B cell (primary cell): ENCODE results near the gene CASK. TPM values are rescaled to one million over a fixed set of nuclear protein-coding genes. Genes with fewer than 3 reads are reported as not detected.

Experiments used
- ATAC-seq: fragments of 200-7000 bp; cut with Tn5 transposase; one replicate; pipeline ENCODE4 v1.10.0; 2021; ENCODE audit warnings: low read depth, mild to moderate bottlenecking, moderate number of reproducible peaks, moderate library complexity
- CTCF ChIA-PET: fragments of 350-600 bp; sonication (Branson Sonifier 250); formaldehyde crosslinking; loops from one replicate; lab custom pipeline; 2021; ENCODE audit warnings: antibody characterized with exemption, inconsistent platforms; lab: Charles Lee
- POLR2A ChIA-PET: fragments of 350-600 bp; sonication (Branson Sonifier 250); formaldehyde crosslinking; loops from one replicate; lab custom pipeline; 2021; ENCODE audit warnings: antibody characterized with exemption; lab: Charles Lee
- DNase-seq: peaks from one replicate; pipeline ENCODE4 v3.0.0; 2013
- H2AFZ ChIP-seq: 2 replicates; pipeline ENCODE4 v1.6.1; 2012; ENCODE audit warnings: mild to moderate bottlenecking, low read depth, low read length; ENCODE audit not compliant: insufficient read depth, poor library complexity, severe bottlenecking
- H3K27ac ChIP-seq, 2 donors: 1 replicate in 1 of 2; 2 replicates in 1 of 2; pipeline ENCODE4 v1.5.1; 2012 to 2013; ENCODE audit warnings: low read length in 2 of 2, mild to moderate bottlenecking in 2 of 2, moderate library complexity in 1 of 2
- H3K27me3 ChIP-seq, 4 experiments: fragments of 200-600 bp in 1 of 4; sonication (generic) in 1 of 4; replicated peaks in 1 of 4; 1 replicate in 2 of 4; 2 replicates in 2 of 4; pipeline versions ENCODE4 v1.6.1 to v1.7.0; 2013 to 2016; ENCODE audit warnings: low read length in 3 of 4, mild to moderate bottlenecking in 2 of 4, mixed read lengths in 1 of 4, moderate library complexity in 1 of 4; ENCODE audit not compliant: insufficient read depth in 4 of 4, control insufficient read depth in 3 of 4; ENCODE audit errors: control extremely low read depth in 1 of 4
- H3K36me3 ChIP-seq, 2 experiments: replicated peaks in 1 of 2; 1 replicate in 1 of 2; 2 replicates in 1 of 2; pipeline versions ENCODE4 v1.6.1 to v1.7.1; 2013; ENCODE audit warnings: low read length in 1 of 2; ENCODE audit not compliant: insufficient read depth in 2 of 2, control insufficient read depth in 1 of 2; ENCODE audit errors: control extremely low read depth in 1 of 2, extremely low read depth in 1 of 2
- H3K4me1 ChIP-seq, 2 donors: fragments of 200-600 bp in 1 of 2; sonication (generic) in 1 of 2; 1 replicate in 1 of 2; 2 replicates in 1 of 2; pipeline versions ENCODE4 v1.5.1 to v1.6.1; 2013 to 2017; ENCODE audit warnings: low read length in 2 of 2; ENCODE audit not compliant: control insufficient read depth in 2 of 2, insufficient read depth in 2 of 2
- H3K4me2 ChIP-seq: replicated peaks from 2 replicates; pipeline ENCODE3; 2012; ENCODE audit warnings: mild to moderate bottlenecking, low read depth, low read length; ENCODE audit not compliant: poor library complexity, severe bottlenecking
- H3K4me3 ChIP-seq, 5 experiments: fragments of 200-600 bp in 1 of 5; sonication (generic) in 1 of 5; 1 replicate in 3 of 5; 2 replicates in 2 of 5; pipeline versions ENCODE4 v1.5.1 to v1.7.0; 2011 to 2016; ENCODE audit warnings: low read length in 4 of 5, mild to moderate bottlenecking in 4 of 5, low read depth in 2 of 5, control low read depth in 1 of 5, moderate library complexity in 1 of 5; ENCODE audit not compliant: insufficient read depth in 1 of 5; ENCODE audit errors: control extremely low read depth in 1 of 5, extremely low read depth in 1 of 5
- H3K79me2 ChIP-seq: fragments of 200-600 bp; sonication (generic); one replicate; pipeline ENCODE4 v1.6.0; 2016; ENCODE audit warnings: low read length; ENCODE audit not compliant: control insufficient read depth, insufficient read depth
- H3K9ac ChIP-seq: fragments of 200-600 bp; sonication (generic); 2 replicates; pipeline ENCODE4 v1.6.1; 2017; ENCODE audit warnings: mild to moderate bottlenecking, low read length, moderate library complexity
- H3K9me3 ChIP-seq, 3 donors: one replicate each; pipeline versions ENCODE4 v1.6.1 to v1.7.1; 2013; ENCODE audit warnings: low read length in 2 of 3; ENCODE audit not compliant: control insufficient read depth in 2 of 3, insufficient read depth in 1 of 3; ENCODE audit errors: control extremely low read depth in 1 of 3
- H4K20me1 ChIP-seq: 2 replicates; pipeline ENCODE4 v1.6.0; 2012; ENCODE audit warnings: mild to moderate bottlenecking, low read length; ENCODE audit not compliant: insufficient read depth, control insufficient read depth, poor library complexity, severe bottlenecking
- H3K27ac Mint-ChIP-seq: one replicate; pipeline ENCODE4 v1.8.0; 2021; ENCODE audit warnings: mixed read lengths
- H3K27me3 Mint-ChIP-seq: one replicate; pipeline ENCODE4 v1.8.0; 2021; ENCODE audit warnings: mixed read lengths
- H3K4me1 Mint-ChIP-seq: one replicate; pipeline ENCODE4 v1.8.0; 2021; ENCODE audit warnings: mixed read lengths
- H3K4me3 Mint-ChIP-seq: one replicate; pipeline ENCODE4 v1.8.0; 2021; ENCODE audit warnings: mixed read lengths
- H3K9me3 Mint-ChIP-seq: one replicate; pipeline ENCODE4 v1.8.0; 2022; ENCODE audit warnings: mixed read lengths; ENCODE audit not compliant: insufficient read depth
- CTCF ChIP-seq: fragments of 200-600 bp; IDR thresholded peaks from one replicate; pipeline ENCODE4 v1.8.0; 2022; ENCODE audit warnings: antibody characterized with exemption, mild to moderate bottlenecking
- EZH2 ChIP-seq: IDR thresholded peaks from 2 replicates; pipeline ENCODE4 v1.6.1; 2012; ENCODE audit warnings: borderline replicate concordance, low read depth, mild to moderate bottlenecking, moderate library complexity, low read length; ENCODE audit not compliant: insufficient read depth, poor library complexity, severe bottlenecking
- WGBS: methylation state at CpG from one replicate; pipeline ENCODE4 v1.1.5; 2013; ENCODE audit warnings: missing lambda C conversion rate; ENCODE audit not compliant: insufficient coverage; 5-methylcytosine and 5-hydroxymethylcytosine counted together
- intact Hi-C: fragments of 100-400 bp; cut with micrococcal nuclease; formaldehyde crosslinking; loops from one replicate; pipeline ENCODE4 v1.10.0; 2022
- polyA plus RNA-seq: library from polyadenylated mRNA; depleted of rRNA; stranded (reverse); fragments of >200 nt; gene quantifications from 2 replicates; pipeline ENCODE4 v1.2.3, GENCODE V29; 2012
- total RNA-seq, 2 donors: library from RNA; stranded (reverse); fragments of 120-200 nt in 1 of 2; gene quantifications; 1 replicate in 1 of 2; 2 replicates in 1 of 2; pipeline versions ENCODE4 v1.2.3 to v1.2.4, GENCODE V29; 2013 to 2022

Gene CASK
- total and polyA plus RNA-seq, 2 donors (not counting 1 experiment from before 2014, with no cell fraction given) = 14.2 to 50.4 TPM

GRCh38 chrX:41473936-41474725 lies 449.2 kb downstream of the CASK start:
- POLR2A ChIA-PET = no interaction called here
- H3K9me3 Mint-ChIP-seq = no peaks in the 10 kb centered on the region
- H3K4me1 Mint-ChIP-seq = no peaks in the 10 kb centered on the region

More at GRCh38 chrX:41473936-41474725, 449.2 kb downstream of the CASK start:
- Histone ChIP-seq H3K4me1 (no peaks in the 10 kb centered on the region), H3K4me3 (no peak overlapping the region), H3K4me2 (no peak overlapping the region), H3K36me3 (no peaks in the 10 kb centered on the region), H2AFZ (no peak overlapping the region), H3K27me3 (no peaks in the 10 kb centered on the region), H3K27ac (no peak overlapping the region), H3K9ac (no peak overlapping the region), H4K20me1 (no peaks in the 10 kb centered on the region), H3K79me2 (no peaks in the 10 kb centered on the region), H3K9me3 (no peaks in the 10 kb centered on the region)
- intact Hi-C loops = no loop called here
- Mint-ChIP-seq H3K27me3 (no peaks in the 10 kb centered on the region), H3K4me3 (no peak overlapping the region), H3K27ac (no peak overlapping the region)
- no peak for DNase-seq
- WGBS = 97% methylated on average over 59 of the region's 91 CpGs
- no peak for ATAC-seq
- TF ChIP-seq EZH2 (no peak), CTCF (no peak)
- CTCF ChIA-PET = no interaction called here
